ENCODE results near the gene MYO1C.

MYO1C gene

DNA sequence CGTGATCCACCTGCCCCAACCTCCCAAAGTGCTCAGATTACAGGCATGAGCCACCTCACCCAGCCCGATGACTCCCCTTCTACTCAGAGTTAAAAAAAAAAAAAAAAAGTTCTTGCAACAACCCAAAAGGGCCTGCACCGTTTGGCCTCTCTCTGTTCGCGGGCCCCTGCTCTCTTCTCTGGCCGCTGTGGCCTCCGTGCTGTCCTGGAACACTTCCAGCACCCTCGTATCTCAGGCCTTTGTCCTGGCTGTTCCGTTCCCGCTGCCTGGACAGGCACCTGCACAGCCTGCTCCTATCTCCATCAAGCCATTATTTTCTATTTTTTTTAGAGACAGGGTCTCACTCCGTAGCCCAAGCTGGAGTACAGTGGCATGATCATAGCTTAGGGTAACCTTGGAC is 10.8 kb downstream of the MYO1C start:
- TF ChIP-seq CEBPB (IDR thresholded peaks at IDR 0.05): no peak
- no peak for TF ChIP-seq TEAD4 (IDR thresholded peaks at IDR 0.05)
- TF ChIP-seq ZBTB7A (IDR thresholded peaks at IDR 0.05; ENCODE audit: low read depth): no peak
- no peak for TF ChIP-seq CREB1 (IDR thresholded peaks at IDR 0.05; ENCODE audit: low read depth)
- TF ChIP-seq, protein P1, sequence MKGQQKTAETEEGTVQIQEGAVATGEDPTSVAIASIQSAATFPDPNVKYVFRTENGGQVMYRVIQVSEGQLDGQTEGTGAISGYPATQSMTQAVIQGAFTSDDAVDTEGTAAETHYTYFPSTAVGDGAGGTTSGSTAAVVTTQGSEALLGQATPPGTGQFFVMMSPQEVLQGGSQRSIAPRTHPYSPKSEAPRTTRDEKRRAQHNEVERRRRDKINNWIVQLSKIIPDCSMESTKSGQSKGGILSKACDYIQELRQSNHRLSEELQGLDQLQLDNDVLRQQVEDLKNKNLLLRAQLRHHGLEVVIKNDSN (IDR thresholded peaks at IDR 0.05): no peak
- no peak for TF ChIP-seq TAF1 (IDR thresholded peaks at IDR 0.05; ENCODE audit: low read depth)
- TF ChIP-seq, protein P2, sequence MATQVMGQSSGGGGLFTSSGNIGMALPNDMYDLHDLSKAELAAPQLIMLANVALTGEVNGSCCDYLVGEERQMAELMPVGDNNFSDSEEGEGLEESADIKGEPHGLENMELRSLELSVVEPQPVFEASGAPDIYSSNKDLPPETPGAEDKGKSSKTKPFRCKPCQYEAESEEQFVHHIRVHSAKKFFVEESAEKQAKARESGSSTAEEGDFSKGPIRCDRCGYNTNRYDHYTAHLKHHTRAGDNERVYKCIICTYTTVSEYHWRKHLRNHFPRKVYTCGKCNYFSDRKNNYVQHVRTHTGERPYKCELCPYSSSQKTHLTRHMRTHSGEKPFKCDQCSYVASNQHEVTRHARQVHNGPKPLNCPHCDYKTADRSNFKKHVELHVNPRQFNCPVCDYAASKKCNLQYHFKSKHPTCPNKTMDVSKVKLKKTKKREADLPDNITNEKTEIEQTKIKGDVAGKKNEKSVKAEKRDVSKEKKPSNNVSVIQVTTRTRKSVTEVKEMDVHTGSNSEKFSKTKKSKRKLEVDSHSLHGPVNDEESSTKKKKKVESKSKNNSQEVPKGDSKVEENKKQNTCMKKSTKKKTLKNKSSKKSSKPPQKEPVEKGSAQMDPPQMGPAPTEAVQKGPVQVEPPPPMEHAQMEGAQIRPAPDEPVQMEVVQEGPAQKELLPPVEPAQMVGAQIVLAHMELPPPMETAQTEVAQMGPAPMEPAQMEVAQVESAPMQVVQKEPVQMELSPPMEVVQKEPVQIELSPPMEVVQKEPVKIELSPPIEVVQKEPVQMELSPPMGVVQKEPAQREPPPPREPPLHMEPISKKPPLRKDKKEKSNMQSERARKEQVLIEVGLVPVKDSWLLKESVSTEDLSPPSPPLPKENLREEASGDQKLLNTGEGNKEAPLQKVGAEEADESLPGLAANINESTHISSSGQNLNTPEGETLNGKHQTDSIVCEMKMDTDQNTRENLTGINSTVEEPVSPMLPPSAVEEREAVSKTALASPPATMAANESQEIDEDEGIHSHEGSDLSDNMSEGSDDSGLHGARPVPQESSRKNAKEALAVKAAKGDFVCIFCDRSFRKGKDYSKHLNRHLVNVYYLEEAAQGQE (IDR thresholded peaks at IDR 0.05; ENCODE audit: low read depth): no peak
- TF ChIP-seq NFIC (IDR thresholded peaks at IDR 0.05): no peak

DNA sequence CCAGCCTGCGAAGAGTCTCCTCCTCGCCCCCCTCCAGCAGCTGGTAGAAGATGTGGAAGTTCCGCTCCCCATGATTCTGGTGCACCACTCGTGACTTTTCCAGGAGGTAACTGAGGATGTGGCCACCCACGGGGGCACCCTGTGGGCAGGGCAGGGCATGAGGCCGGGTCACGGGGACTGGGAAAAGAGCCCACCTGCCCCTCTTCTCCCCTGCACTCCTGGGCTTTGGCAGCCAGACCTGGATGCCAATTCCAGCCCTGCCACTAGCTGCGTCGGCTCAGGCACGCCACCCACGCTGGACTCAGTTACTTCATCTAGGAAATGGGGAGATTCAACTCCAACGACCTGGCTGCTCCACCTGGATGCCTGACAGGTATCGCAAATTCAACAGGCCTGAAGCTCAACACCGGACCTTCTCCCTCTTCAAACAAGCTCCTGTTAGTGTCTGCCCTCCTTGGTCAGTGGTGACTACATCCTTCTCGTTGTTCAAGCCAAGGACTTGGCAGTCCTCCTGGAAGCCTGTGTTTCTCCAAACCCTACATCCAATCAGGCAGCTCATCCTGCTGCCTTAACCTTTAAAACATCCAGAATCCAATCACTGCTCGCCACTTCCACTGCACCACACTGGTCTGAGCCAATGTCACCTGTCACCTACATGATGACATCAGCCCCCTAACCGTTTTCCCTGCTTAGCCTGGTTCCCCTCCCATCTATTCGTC is 11.6 kb downstream of the MYO1C start:
- TF ChIP-seq TAF1 (IDR thresholded peaks at IDR 0.05; ENCODE audit: low read depth) (no peak), CEBPB (IDR thresholded peaks at IDR 0.05) (no peak), TEAD4 (IDR thresholded peaks at IDR 0.05) (no peak), NFIC (IDR thresholded peaks at IDR 0.05) (no peak), EP300 (IDR thresholded peaks at IDR 0.05; ENCODE audit: borderline replicate concordance) (no peak), CREB1 (IDR thresholded peaks at IDR 0.05; ENCODE audit: low read depth) (no peak)
- TF ChIP-seq, protein P2 (IDR thresholded peaks at IDR 0.05; ENCODE audit: low read depth): no peak

DNA sequence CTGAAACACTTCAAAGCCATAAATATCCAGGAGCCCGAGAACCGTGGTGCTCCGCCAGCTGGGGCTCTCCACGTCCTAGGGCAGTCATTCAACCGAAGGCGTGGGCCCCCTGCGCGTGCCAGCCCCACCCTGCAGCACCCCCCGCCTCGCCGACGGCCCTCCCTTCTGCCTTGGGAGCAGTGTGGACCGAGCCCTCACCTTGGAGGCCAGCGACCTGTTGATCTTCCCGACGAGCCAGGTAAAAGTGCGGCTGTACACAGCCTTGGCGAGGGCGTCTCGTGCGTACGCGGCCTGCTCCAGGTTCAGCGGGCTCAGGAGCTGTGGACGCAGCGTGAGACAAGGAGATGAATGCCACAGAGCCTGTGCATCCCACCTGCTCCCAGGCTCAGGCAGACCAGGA is 14.1 kb downstream of the MYO1C start:
- no peak for TF ChIP-seq RAD21 (IDR thresholded peaks at IDR 0.05; ENCODE audit: low read depth)
- TF ChIP-seq CEBPB (IDR thresholded peaks at IDR 0.05): no peak
- no peak for TF ChIP-seq TAF1 (IDR thresholded peaks at IDR 0.05; ENCODE audit: low read depth)
- TF ChIP-seq EP300 (IDR thresholded peaks at IDR 0.05; ENCODE audit: borderline replicate concordance): no peak
- TF ChIP-seq EGR1 (IDR thresholded peaks at IDR 0.05): no peak
- TF ChIP-seq NFIC (IDR thresholded peaks at IDR 0.05): no peak
- TF ChIP-seq, protein P1 (IDR thresholded peaks at IDR 0.05): no peak
- TF ChIP-seq, protein P3, sequence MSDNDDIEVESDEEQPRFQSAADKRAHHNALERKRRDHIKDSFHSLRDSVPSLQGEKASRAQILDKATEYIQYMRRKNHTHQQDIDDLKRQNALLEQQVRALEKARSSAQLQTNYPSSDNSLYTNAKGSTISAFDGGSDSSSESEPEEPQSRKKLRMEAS (IDR thresholded peaks at IDR 0.05): no peak
- TF ChIP-seq TEAD4 (IDR thresholded peaks at IDR 0.05): no peak
- no peak for TF ChIP-seq YY1 (IDR thresholded peaks at IDR 0.05; ENCODE audit: low read depth)
- no peak for TF ChIP-seq FOXM1 (IDR thresholded peaks at IDR 0.05; ENCODE audit: borderline replicate concordance, low read depth)
- TF ChIP-seq CREB1 (IDR thresholded peaks at IDR 0.05; ENCODE audit: low read depth): no peak
- TF ChIP-seq, protein P2 (IDR thresholded peaks at IDR 0.05; ENCODE audit: low read depth): no peak
- TF ChIP-seq ZBTB7A (IDR thresholded peaks at IDR 0.05; ENCODE audit: low read depth): no peak
- no peak for TF ChIP-seq TCF12 (IDR thresholded peaks at IDR 0.05; ENCODE audit: low read depth)

DNA sequence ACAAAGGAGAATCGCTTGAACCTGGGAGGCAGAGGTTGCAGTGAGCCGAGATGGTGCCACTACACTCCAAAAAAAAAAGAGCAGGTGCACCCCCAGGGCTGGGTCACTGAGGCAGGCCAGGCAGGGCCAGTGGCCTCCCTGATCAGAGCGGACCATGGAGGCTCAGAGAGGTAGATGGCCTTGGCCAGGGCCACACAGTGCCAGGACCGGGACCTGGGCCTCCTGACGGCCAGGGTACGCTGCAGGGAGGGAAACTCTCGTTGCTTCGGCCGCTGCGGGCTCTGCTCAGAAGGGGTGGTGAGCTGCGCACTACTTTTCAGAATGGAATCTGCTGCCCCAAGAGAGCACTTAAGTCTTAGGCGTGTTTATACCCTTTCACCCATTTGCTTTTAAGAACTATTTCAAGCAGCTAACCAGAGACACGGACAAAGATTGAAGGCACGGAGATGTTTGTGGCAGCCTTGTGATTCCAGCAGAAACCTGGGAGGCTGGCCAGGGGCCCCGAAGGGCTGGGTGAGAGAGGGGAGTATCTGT is 17.1 kb downstream of the MYO1C start:
- TF ChIP-seq CEBPB (IDR thresholded peaks at IDR 0.05) (no peak), TCF12 (IDR thresholded peaks at IDR 0.05; ENCODE audit: low read depth) (no peak)
